Gastroesophageal sphincter (tissue), 4 donors: ENCODE data around the gene MMP24. TPM values are rescaled to one million over a fixed set of nuclear protein-coding genes. Genes with fewer than 3 reads are reported as not detected.
"Not testable (repeated sequence)": the region's sequence is repeated elsewhere in the genome, so short reads cannot be mapped to it uniquely, and the experiment has no call there.

ENCODE experiments used
- ATAC-seq: fragments of 150-250 bp; one replicate; pipeline ENCODE4 v1.9.1; 2016; ENCODE audit warnings: mild to moderate bottlenecking, moderate library complexity
- H3K27ac ChIP-seq, 4 donors: fragments of 200-600 bp; sonication (generic) in 3 of 4; 1 replicate in 3 of 4; 2 replicates in 1 of 4; pipeline ENCODE4 v1.5.1; 2016 to 2019
- H3K27me3 ChIP-seq: fragments of 200-600 bp; sonication (generic); one replicate; pipeline ENCODE4 v1.5.1; 2019
- H3K36me3 ChIP-seq, 2 donors: fragments of 200-600 bp; sonication (generic); one replicate each; pipeline ENCODE4 v1.5.1; 2019; ENCODE audit warnings: control low read depth in 1 of 2
- H3K4me1 ChIP-seq, 3 donors: fragments of 200-600 bp; sonication (generic); 1 replicate in 2 of 3; 2 replicates in 1 of 3; pipeline ENCODE4 v1.5.1; 2016 to 2019; ENCODE audit warnings: control low read depth in 2 of 3
- H3K4me3 ChIP-seq, 2 donors: fragments of 200-600 bp; sonication (generic); one replicate each; pipeline ENCODE4 v1.5.1; 2019; ENCODE audit warnings: mild to moderate bottlenecking in 1 of 2, moderate library complexity in 1 of 2
- H3K9me3 ChIP-seq, 3 donors: fragments of 200-600 bp; sonication (generic); one replicate each; pipeline ENCODE4 v1.5.1; 2017 to 2019; ENCODE audit warnings: control low read depth in 2 of 3
- EP300 ChIP-seq: sonication (generic); formaldehyde crosslinking; IDR thresholded peaks from one replicate; pipeline ENCODE4 v1.6.1; 2017; ENCODE audit warnings: antibody characterized with exemption, mild to moderate bottlenecking
- POLR2A ChIP-seq, 2 donors: fragments of 450-650 bp; IDR thresholded peaks; one replicate each; pipeline ENCODE4 v1.6.1; 2017; ENCODE audit warnings: antibody characterized with exemption in 2 of 2, mild to moderate bottlenecking in 2 of 2, moderate library complexity in 1 of 2
- POLR2AphosphoS5 ChIP-seq: sonication (generic); formaldehyde crosslinking; IDR thresholded peaks from one replicate; pipeline ENCODE4 v1.6.1; 2017; ENCODE audit warnings: antibody characterized with exemption
- WGBS, 2 donors: methylation state at CpG; one replicate each; pipeline ENCODE4 v1.1.5; 2018; ENCODE audit warnings: low coverage in 1 of 2; 5-methylcytosine and 5-hydroxymethylcytosine counted together
- total RNA-seq, 4 donors: library from RNA; depleted of rRNA; stranded (reverse); fragments of >200 nt; gene quantifications; one replicate each; pipeline ENCODE4 v1.1.0, GENCODE V29; 2016
- TF ChIP-seq, protein P1 (sequence below), 4 experiments: fragments of 200-600 bp in 2 of 4; fragments of 450-650 bp in 2 of 4; sonication (generic) in 1 of 4; IDR thresholded peaks; one replicate each; pipeline ENCODE4 v1.5.1; 2017 to 2019; ENCODE audit warnings: antibody characterized with exemption in 4 of 4, mild to moderate bottlenecking in 2 of 4, moderate library complexity in 2 of 4

MMP24 gene
- total RNA-seq, 4 donors from 2014 or later: 0.47 to 3.4 (median 1.8) TPM

DNA sequence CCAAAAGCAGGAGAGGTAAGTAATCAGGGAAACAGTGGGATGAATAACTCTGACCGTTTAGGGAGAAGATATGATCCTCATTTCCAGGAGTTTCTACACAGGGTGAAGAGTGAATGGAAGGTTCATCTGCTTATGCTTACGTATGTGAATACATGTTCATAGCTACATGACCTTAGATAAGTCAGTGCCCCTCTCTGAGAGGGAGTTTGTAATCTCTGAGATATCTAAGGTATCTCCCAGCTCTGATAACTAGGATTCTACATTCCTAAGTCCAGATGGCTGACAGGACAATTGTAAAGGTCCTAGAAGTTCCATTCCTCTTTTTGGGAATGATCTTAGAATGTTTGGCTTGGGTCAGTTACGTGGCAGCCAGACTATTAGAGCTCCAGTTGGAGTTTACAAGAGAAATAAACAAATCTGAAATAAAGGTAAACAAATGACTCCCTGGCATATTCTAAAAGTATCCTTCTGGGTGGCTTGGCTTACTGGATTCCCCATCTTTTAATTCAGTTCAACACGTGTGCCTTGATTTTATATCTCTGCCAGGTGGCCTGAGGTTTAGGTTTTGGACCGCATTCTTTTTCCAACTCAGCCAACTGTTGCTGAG, 38.8 kb upstream of the MMP24 start:
- no peak for ATAC-seq
- H3K9me3 ChIP-seq: no peaks in the 10 kb centered on the region
- WGBS, 2 donors: 33 to 38% methylated on average over 5 of the region's 5 CpGs
- H3K4me1 ChIP-seq: peaks cover 0 to 22% (median 3%) of the 10 kb centered on the region in 3 donors
- peaks cover 0 to 5% of the 10 kb centered on the region in 2 donors for H3K36me3 ChIP-seq
- H3K27me3 ChIP-seq: no peaks in the 10 kb centered on the region
- TF ChIP-seq, protein P1, sequence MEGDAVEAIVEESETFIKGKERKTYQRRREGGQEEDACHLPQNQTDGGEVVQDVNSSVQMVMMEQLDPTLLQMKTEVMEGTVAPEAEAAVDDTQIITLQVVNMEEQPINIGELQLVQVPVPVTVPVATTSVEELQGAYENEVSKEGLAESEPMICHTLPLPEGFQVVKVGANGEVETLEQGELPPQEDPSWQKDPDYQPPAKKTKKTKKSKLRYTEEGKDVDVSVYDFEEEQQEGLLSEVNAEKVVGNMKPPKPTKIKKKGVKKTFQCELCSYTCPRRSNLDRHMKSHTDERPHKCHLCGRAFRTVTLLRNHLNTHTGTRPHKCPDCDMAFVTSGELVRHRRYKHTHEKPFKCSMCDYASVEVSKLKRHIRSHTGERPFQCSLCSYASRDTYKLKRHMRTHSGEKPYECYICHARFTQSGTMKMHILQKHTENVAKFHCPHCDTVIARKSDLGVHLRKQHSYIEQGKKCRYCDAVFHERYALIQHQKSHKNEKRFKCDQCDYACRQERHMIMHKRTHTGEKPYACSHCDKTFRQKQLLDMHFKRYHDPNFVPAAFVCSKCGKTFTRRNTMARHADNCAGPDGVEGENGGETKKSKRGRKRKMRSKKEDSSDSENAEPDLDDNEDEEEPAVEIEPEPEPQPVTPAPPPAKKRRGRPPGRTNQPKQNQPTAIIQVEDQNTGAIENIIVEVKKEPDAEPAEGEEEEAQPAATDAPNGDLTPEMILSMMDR (IDR thresholded peaks at IDR 0.05): no peak
- TF ChIP-seq EP300 (no peak), POLR2AphosphoS5 (no peak), POLR2A (IDR thresholded peaks at IDR 0.05) (no peak)
- H3K27ac ChIP-seq: no peak overlapping the region
- no peak overlapping the region for H3K4me3 ChIP-seq

DNA sequence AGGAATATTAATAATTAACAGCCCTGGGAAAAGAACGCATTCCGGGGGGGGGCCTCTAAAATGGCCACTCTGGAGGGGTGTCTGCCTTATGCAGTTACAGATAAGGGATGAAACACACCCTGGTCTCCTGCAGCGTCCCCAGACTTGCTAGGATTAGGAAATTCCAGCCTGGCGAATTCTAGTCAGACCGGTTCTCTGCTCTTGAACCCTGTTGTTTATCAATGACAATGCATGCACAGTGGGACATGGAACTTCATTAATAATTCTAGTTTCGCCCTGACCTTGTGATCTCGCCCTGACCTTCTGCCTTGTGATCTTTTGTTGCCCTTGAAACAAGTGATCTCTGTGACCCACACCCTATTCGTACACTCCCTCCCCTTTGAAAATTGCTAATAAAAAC, 37.3 kb upstream of the MMP24 start:
- not testable (repeated sequence) for H3K36me3 ChIP-seq, H3K4me3 ChIP-seq, H3K9me3 ChIP-seq, H3K27me3 ChIP-seq, H3K27ac ChIP-seq, ATAC-seq
- 86 to 91% methylated on average over 6 to 8 of the region's 8 CpGs for WGBS, 2 donors
- H3K4me1 ChIP-seq: peaks cover 0 to 23% (median 3%) of the 10 kb centered on the region in 3 donors

DNA sequence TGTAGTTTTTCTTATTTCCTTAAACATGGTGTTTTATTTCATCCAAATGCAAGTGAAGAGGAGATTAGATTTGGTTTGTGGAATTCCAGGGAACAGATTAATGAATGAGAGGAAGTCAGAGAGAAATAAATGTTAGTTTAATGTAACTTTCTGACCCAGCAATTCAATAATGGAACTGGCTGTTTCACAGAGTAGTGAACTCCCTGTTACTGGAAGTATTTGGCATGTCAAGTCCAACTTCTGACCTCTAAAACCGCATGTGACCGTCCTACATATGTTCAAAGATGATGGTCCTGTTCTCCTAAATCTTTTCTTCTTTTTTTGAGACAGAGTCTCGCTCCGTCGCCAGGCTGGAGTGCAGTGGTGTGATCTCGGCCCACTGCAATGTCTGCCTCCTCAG, 35.9 kb upstream of the MMP24 start:
- Histone ChIP-seq H3K4me1 (peaks cover 0 to 23% (median 3%) of the 10 kb centered on the region in 3 donors), H3K9me3 (no peaks in the 10 kb centered on the region), H3K4me3 (no peak overlapping the region), H3K36me3 (peaks cover 0 to 5% of the 10 kb centered on the region in 2 donors), H3K27me3 (no peaks in the 10 kb centered on the region), H3K27ac (no peak overlapping the region)
- WGBS, 2 donors: 79 to 96% methylated on average over 2 to 4 of the region's 6 CpGs
- TF ChIP-seq POLR2AphosphoS5 (no peak), POLR2A (IDR thresholded peaks at IDR 0.05) (no peak), EP300 (no peak)
- TF ChIP-seq, protein P1 (IDR thresholded peaks at IDR 0.05): no peak
- no peak for ATAC-seq

DNA sequence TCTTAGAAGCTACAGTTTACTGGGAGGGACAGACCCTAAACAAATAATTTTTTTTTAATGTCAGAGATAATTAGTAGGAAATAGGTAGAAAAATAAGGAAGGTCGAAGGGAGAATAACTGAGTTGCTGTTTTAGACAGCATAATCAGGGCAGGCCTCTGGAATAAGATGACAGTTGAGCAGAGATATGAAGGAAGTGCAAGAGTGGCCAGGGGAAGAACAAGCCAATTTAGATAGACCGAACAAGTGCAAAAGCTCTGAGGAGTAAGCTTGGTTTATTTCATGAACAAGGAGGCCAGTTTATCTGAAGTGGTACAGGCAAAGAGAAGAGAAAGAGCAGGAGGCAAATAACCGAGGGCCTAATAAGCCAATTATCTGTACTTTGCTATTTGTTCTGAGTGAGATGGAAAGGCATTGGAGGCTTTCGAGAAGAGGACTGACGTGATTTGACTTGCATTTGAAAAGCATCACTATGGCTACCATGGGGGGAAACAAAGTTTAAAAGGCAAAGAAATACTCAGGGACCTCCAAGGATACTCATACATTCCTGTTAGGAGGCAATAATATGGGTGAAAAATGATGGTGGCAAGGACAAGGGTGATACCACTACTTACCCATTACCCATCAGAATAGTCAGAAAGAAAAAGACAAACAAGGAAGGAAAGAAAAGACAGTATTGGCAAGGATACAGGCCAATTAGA, 34.9 kb upstream of the MMP24 start:
- peaks cover 0 to 5% (median 0%) of the 10 kb centered on the region in 3 donors for H3K9me3 ChIP-seq
- peaks cover 0 to 5% of the 10 kb centered on the region in 2 donors for H3K36me3 ChIP-seq
- ATAC-seq: no peak
- H3K27ac ChIP-seq: no peak overlapping the region
- peaks cover 0 to 23% (median 3%) of the 10 kb centered on the region in 3 donors for H3K4me1 ChIP-seq
- H3K27me3 ChIP-seq: no peaks in the 10 kb centered on the region
- no peak overlapping the region for H3K4me3 ChIP-seq
- WGBS, 2 donors: 64 to 76% methylated on average over 3 to 5 of the region's 5 CpGs
- TF ChIP-seq POLR2A (IDR thresholded peaks at IDR 0.05): no peak
- TF ChIP-seq, protein P1 (IDR thresholded peaks at IDR 0.05): no peak
- TF ChIP-seq EP300: no peak
- no peak for TF ChIP-seq POLR2AphosphoS5

DNA sequence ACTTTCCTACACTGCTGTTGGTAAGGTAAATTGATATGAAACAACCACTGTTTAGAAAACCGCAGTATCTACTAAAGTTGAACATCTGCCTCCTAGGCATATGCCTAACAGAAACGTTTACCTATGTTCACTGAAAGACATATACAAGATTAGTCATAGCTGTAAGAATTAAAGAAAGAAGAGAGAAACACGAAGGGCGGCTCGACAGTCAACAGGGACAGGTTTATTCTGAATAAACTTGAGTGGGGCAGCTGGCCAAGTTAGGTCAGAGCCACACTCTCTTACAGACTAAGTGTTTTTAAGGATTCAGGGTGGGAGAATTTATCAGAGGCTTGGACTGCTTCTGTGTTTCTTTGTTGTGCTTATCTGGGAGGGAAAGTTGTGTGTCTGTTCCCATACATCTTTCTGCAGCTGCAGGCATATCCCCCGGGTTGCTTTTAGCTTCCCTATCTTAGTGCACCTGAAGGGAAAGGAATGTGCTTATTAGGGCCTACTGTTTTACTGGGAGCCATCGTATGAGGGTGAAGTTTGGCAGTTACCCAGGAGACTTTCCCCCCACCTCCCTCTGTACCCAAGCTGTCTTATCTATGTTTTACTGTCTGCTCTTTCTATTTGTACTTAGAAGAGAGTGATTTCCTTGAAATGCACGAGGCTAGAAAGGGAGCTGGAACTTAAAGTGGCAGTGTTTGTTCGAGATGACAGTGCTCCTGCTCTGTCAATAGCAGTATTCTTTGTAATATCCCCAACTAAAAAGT, 34.2 kb upstream of the MMP24 start:
- no peak overlapping the region for H3K27ac ChIP-seq

DNA sequence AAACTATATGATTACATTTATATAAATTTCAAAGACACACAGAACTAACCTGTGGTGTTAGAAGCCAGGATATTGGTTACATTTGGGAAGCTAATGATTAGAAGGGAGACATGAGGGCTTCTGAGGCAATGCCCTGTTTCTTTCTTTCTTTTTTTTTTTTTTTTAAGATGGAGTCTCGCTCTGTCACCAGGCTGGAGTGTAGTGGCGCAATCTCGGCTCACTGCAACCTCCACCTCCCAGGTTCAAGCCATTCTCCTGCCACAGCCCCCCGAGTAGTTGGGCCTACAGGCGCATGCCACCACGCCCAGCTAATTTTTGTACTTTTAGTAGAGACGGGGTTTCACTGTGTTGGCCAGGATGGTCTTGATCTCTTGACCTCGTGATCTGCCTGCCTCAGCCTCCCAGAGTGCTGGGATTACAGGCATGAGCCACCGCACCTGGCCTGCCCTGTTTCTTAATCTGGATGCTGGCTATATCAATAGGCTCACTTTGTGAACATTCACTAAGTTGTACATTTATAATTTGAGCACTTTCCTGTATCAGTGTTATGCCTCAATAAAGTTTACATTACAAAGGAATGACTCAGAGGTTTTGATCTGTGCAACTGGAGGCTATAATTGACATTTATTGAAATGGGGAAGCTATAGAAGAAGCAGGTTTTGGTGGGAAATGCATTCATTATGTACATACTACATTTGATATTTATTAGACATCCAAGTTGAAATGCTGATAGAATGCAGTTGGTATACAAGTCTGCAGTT, 33.3 kb upstream of the MMP24 start:
- not testable (repeated sequence) for H3K27me3 ChIP-seq, H3K36me3 ChIP-seq, H3K4me3 ChIP-seq, ATAC-seq, H3K27ac ChIP-seq
- peaks cover 0 to 12% (median 0%) of the 10 kb centered on the region in 3 donors for H3K4me1 ChIP-seq
- 86 to 94% methylated on average over 1 to 8 of the region's 9 CpGs for WGBS, 2 donors
- peaks cover 0 to 13% (median 0%) of the 10 kb centered on the region in 3 donors for H3K9me3 ChIP-seq

More for the DNA sequence above, 34.2 kb upstream of the MMP24 start:
- peaks cover 0 to 21% (median 3%) of the 10 kb centered on the region in 3 donors for H3K4me1 ChIP-seq
- no peak overlapping the region for H3K4me3 ChIP-seq
- ATAC-seq: no peak
- H3K9me3 ChIP-seq: peaks cover 0 to 12% (median 0%) of the 10 kb centered on the region in 3 donors
- peaks cover 0 to 5% of the 10 kb centered on the region in 2 donors for H3K36me3 ChIP-seq
- WGBS, 2 donors: 27 to 32% methylated on average over 5 to 9 of the region's 9 CpGs
- no peaks in the 10 kb centered on the region for H3K27me3 ChIP-seq
- TF ChIP-seq, protein P1 (IDR thresholded peaks at IDR 0.05): no peak
- TF ChIP-seq POLR2AphosphoS5: no peak
- TF ChIP-seq EP300: no peak
- TF ChIP-seq POLR2A (IDR thresholded peaks at IDR 0.05): no peak
